Activated naive CD4-positive, alpha-beta T cell treated with anti-CD3 and anti-CD28 coated beads for 36 hours (primary cell): ENCODE measurements around the gene PRKN. TPM values are rescaled to one million over a fixed set of nuclear protein-coding genes. Genes with fewer than 3 reads are reported as not detected.
"Not testable (repeated sequence)": the region's sequence is repeated elsewhere in the genome, so short reads cannot be mapped to it uniquely, and the experiment has no call there.

Experiments used
- CTCF ChIA-PET: fragments of 350-600 bp; sonication (Branson Sonifier 250); formaldehyde crosslinking; loops from one replicate; lab custom pipeline; 2021; ENCODE audit warnings: antibody characterized with exemption; lab: Charles Lee
- DNase-seq: peaks from one replicate; pipeline ENCODE4 v3.0.0-alpha.2; 2020
- H3K27ac Mint-ChIP-seq: one replicate; pipeline ENCODE4 v1.8.0; 2021; ENCODE audit warnings: mild to moderate bottlenecking, mixed read lengths
- H3K27me3 Mint-ChIP-seq: one replicate; pipeline ENCODE4 v1.8.0; 2021; ENCODE audit warnings: low read depth, mixed read lengths
- H3K36me3 Mint-ChIP-seq: one replicate; pipeline ENCODE4 v1.8.0; 2021; ENCODE audit warnings: low read depth, mixed read lengths
- H3K4me1 Mint-ChIP-seq: one replicate; pipeline ENCODE4 v1.8.0; 2021; ENCODE audit warnings: low read depth, mixed read lengths
- H3K4me3 Mint-ChIP-seq: one replicate; pipeline ENCODE4 v1.8.0; 2021; ENCODE audit warnings: mild to moderate bottlenecking, moderate library complexity, mixed read lengths
- H3K9me3 Mint-ChIP-seq: one replicate; pipeline ENCODE4 v1.8.0; 2021; ENCODE audit warnings: mixed read lengths
- intact Hi-C: fragments of 100-400 bp; cut with micrococcal nuclease; formaldehyde crosslinking; loops from one replicate; pipeline ENCODE4 v1.15.1; 2023
- total RNA-seq, 2 experiments: library from RNA; stranded (reverse); gene quantifications; one replicate each; pipeline ENCODE4 v1.2.3, GENCODE V29; 2021

The PRKN gene
- total RNA-seq, 2 experiments from 2014 or later: 0.33 to 0.72 TPM

DNA sequence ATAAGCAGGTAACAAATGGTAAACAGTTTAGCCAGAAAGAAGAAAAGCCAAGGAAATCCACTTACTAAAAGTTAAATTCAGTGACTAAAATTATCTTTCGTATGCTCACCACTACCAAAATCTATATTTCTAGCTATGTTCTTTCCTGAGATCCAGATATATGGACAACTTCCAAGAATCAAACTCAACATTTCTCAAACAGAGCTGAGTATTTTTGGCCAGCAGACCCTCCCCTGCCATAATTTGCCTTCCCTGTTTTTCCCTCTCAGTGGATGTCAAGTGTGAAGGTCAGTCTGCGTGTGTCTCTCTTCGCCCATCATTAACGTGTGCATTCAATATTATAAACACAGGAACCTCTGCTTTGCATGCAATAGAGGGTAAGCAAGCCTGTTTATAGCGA, 42.0 kb downstream of the PRKN start:
- intact Hi-C loops: no loop called here
- H3K27me3 Mint-ChIP-seq: no peaks in the 10 kb centered on the region
- H3K27ac Mint-ChIP-seq: no peak overlapping the region
- H3K4me1 Mint-ChIP-seq: no peaks in the 10 kb centered on the region
- no peak for DNase-seq
- CTCF ChIA-PET: no interaction called here
- H3K9me3 Mint-ChIP-seq: no peaks in the 10 kb centered on the region
- no peak overlapping the region for H3K4me3 Mint-ChIP-seq
- H3K36me3 Mint-ChIP-seq: no peaks in the 10 kb centered on the region

DNA sequence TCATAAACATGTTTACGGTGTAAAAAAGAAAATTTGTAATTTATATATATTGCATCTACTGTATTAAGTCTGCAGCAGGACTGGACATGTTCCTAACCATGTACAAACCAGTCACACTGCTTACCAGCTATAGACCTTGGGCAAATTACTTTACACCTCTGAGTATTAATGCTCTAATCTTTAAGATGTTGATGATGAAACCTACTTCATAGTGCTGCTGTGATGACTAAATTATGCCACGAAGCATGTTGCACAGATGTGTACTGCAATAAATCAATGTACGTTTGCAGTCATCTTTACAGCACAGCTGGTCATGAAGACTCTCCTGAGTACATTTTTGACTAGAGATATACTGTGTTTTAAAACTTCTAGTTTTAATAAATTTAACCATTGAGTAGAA, 42.6 kb downstream of the PRKN start:
- intact Hi-C loops: no loop called here
- Mint-ChIP-seq H3K4me3 (no peak overlapping the region), H3K27ac (no peak overlapping the region), H3K36me3 (no peaks in the 10 kb centered on the region), H3K9me3 (no peaks in the 10 kb centered on the region), H3K4me1 (no peaks in the 10 kb centered on the region), H3K27me3 (no peaks in the 10 kb centered on the region)
- CTCF ChIA-PET: no interaction called here
- DNase-seq: no peak

DNA sequence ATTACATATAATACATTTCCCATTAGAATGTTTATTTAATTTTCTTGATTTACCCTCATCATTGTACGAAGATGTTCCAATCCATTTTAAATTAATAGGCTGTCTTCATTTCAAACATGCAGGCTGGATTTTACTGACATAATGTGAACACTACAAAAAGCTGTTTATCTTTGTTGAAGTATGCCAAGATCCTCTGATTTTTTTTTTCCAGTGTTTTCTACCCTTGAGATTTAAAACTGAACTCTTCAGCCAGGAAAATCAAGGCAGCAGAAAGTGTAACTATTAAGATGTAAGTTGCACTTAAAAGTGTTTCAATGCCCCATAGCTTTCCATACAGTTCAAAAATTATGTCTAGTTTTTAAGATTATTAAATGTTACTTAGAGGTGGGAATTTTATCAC, 43.5 kb downstream of the PRKN start:
- Mint-ChIP-seq H3K4me3 (no peak overlapping the region), H3K27me3 (no peaks in the 10 kb centered on the region), H3K4me1 (no peaks in the 10 kb centered on the region), H3K9me3 (no peaks in the 10 kb centered on the region), H3K27ac (no peak overlapping the region), H3K36me3 (no peaks in the 10 kb centered on the region)
- CTCF ChIA-PET: no interaction called here
- intact Hi-C loops: no loop called here
- DNase-seq: no peak

DNA sequence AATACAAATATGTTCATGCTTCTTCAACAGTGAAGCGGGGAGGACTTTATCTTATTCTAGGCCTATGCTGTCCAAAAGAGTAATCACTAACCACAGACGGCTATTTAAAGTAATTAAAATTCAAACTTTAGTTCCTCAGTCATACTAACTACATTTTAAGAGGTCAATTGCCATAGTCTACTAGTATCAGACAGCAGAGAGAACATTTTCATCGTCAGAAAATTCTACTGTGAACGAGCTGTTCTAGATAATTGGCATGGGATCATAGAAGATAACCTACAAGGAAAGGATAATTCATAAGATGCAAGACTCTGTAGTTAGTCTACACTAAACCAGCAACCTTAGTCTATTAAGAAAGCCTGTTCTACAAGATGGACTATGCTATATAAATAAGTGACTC, 44.4 kb downstream of the PRKN start:
- intact Hi-C loops: no loop called here
- Mint-ChIP-seq H3K9me3 (no peaks in the 10 kb centered on the region), H3K27me3 (no peaks in the 10 kb centered on the region), H3K27ac (no peak overlapping the region), H3K4me1 (no peaks in the 10 kb centered on the region), H3K4me3 (no peak overlapping the region), H3K36me3 (no peaks in the 10 kb centered on the region)
- CTCF ChIA-PET: no interaction called here
- no peak for DNase-seq

DNA sequence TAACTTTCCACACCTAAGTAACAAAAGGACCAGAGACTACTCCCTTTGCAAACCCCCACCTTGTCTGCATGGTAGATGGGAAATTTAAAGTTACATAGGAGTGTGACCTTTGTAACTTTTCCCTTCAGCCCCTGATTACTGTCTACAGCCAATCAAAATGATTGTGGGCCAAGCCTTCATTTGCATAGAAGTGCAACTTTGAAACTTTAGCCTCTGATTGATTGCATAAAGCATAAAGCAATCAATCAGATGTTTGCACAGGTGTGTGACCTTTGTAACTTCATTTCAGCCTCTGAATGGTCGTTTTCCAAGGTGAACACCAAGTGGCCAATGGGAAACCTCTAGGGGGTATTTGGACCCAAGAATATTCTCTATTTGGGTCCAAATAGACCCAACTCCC, 46.1 kb downstream of the PRKN start:
- no peaks in the 10 kb centered on the region for H3K4me1 Mint-ChIP-seq
- no peak overlapping the region for H3K27ac Mint-ChIP-seq
- no peaks in the 10 kb centered on the region for H3K36me3 Mint-ChIP-seq
- CTCF ChIA-PET: no interaction called here
- no peaks in the 10 kb centered on the region for H3K9me3 Mint-ChIP-seq
- no peak for DNase-seq
- no peak overlapping the region for H3K4me3 Mint-ChIP-seq
- no peaks in the 10 kb centered on the region for H3K27me3 Mint-ChIP-seq
- intact Hi-C loops: no loop called here

DNA sequence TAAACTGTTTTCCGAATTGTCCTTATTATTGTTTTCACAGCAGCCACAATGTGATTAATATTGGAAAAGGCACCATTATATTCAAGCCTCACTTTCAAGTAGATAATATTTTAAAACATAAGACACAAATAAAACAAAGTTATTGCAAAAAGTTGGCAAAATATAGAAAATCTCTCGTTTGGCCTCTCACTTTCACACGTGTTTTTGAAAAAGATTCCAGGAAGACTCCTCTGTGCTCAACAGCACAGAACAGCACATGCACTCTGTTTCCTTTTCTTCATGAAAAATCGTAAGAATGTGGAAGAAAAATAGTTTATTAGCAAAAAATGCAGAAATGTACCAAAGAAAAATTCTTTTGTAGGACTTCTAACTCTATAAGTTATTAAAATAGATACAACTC, 46.7 kb downstream of the PRKN start:
- Mint-ChIP-seq H3K9me3 (no peaks in the 10 kb centered on the region), H3K27ac (no peak overlapping the region), H3K4me1 (no peaks in the 10 kb centered on the region), H3K27me3 (no peaks in the 10 kb centered on the region), H3K36me3 (no peaks in the 10 kb centered on the region), H3K4me3 (no peak overlapping the region)
- DNase-seq: no peak
- intact Hi-C loops: no loop called here
- CTCF ChIA-PET: no interaction called here

DNA sequence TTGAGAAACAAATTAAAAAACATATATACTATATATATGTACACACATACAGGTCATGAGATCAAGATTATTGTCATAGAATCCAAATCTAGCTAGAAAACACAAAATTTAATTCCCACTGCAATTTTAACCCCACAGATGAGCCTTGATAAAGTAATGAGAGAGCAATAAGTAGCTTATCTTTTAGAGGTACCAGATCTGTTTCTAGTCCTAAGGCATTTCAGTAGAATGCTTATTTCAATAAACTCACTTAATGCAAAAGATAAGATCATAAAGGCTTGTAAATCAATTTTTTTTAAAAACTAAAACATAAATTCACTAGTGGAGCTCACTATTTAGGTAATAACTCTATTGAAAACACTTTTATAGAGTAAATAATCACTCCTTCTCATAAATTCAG, 47.2 kb downstream of the PRKN start:
- CTCF ChIA-PET: no interaction called here
- Mint-ChIP-seq H3K4me1 (no peaks in the 10 kb centered on the region), H3K27me3 (no peaks in the 10 kb centered on the region), H3K9me3 (no peaks in the 10 kb centered on the region), H3K27ac (no peak overlapping the region), H3K4me3 (no peak overlapping the region), H3K36me3 (no peaks in the 10 kb centered on the region)
- DNase-seq: no peak
- intact Hi-C loops: no loop called here

DNA sequence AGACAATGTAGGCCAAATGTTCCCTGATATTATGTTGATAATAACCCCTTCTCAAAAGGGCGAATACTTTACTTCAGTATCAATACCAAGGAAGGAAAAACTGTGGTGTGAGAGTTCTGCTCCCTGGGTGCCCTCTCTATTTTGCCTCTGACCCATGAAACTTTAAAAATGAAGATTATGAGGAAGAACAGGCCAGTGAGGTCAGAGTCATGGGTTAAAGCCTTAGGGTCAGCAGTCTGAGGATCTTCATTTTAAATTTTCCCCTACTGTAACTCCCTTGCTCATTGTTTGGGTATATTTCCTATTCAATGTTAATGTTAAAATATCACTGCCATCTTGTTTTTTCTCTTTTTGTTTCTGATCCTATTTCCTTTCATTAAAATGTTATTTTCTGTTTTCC, 47.9 kb downstream of the PRKN start:
- no peak for DNase-seq
- no peaks in the 10 kb centered on the region for H3K36me3 Mint-ChIP-seq
- no peaks in the 10 kb centered on the region for H3K9me3 Mint-ChIP-seq
- H3K4me1 Mint-ChIP-seq: no peaks in the 10 kb centered on the region
- H3K4me3 Mint-ChIP-seq: no peak overlapping the region
- CTCF ChIA-PET: no interaction called here
- no peaks in the 10 kb centered on the region for H3K27me3 Mint-ChIP-seq
- no peak overlapping the region for H3K27ac Mint-ChIP-seq
- intact Hi-C loops: no loop called here

DNA sequence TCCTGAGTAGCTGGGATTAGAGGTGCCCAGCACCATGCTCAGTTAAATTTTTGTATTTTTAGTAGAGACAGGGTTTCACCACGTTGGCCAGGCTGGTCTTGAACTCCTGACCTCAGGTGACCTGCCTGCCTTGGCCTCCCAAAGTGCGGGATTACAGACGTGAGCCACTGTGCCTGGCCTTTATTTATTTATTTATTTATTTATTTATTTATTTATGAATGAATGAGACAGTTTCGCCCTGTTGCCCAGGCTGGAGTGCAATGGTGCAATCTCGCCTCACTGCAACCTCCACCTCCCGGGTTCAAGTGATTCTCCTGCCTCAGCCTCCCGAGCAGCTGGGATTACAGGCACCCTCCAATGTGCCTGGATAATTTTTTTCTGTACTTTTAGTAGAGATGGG, 48.7 kb downstream of the PRKN start:
- H3K36me3 Mint-ChIP-seq, H3K27ac Mint-ChIP-seq, H3K4me3 Mint-ChIP-seq, H3K27me3 Mint-ChIP-seq, H3K4me1 Mint-ChIP-seq, DNase-seq, intact Hi-C loops, CTCF ChIA-PET, H3K9me3 Mint-ChIP-seq: not testable (repeated sequence)

DNA sequence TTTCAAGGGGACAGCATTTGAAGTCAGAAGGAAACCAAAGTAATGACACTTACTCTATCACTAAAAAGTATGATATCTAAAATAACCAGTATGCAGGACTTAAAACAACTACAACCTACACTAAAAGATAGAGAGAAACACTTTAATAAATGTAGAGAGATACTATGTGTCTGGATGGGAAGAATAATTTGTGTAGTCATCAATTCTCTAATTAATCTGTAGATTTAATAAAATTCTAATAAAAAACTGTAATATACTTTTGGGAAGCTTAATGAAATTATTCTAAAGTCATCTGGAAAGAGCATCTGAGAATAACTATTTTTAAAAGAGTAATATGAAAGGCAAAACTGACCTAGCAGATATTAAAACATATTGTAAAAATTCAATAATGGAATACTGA, 52.1 kb downstream of the PRKN start:
- Mint-ChIP-seq H3K27ac (no peak overlapping the region), H3K4me3 (no peak overlapping the region), H3K9me3 (no peaks in the 10 kb centered on the region), H3K27me3 (no peaks in the 10 kb centered on the region), H3K4me1 (no peaks in the 10 kb centered on the region), H3K36me3 (no peaks in the 10 kb centered on the region)
- intact Hi-C loops: no loop called here
- CTCF ChIA-PET: no interaction called here
- DNase-seq: no peak

DNA sequence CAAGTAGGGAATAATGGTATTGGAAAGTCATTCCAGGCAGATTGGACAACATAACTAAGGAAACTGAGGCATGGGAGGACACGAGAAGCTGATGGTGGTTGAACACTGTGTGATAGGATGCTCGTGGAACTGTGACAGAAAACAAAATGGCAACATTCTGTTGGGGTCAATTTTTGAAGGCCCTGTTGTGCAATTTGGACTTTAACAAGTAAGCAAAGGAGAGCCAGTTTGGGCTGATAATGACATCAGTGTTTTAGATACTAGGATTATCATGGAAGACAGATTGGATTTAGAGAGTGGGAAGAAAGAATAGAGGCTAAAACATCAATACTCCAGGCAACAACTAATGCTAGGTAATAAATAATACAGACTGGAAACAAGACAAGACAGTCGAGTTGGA, 53.1 kb downstream of the PRKN start:
- H3K36me3 Mint-ChIP-seq: no peaks in the 10 kb centered on the region
- H3K27ac Mint-ChIP-seq: no peak overlapping the region
- no peaks in the 10 kb centered on the region for H3K4me1 Mint-ChIP-seq
- no peaks in the 10 kb centered on the region for H3K27me3 Mint-ChIP-seq
- DNase-seq: no peak
- CTCF ChIA-PET: interaction anchor here (0.9 kb wide), 1 partner anchor 64 kb away, joined by 3 read pairs; no protein-coding TSS in a partner anchor
- no peak overlapping the region for H3K4me3 Mint-ChIP-seq
- intact Hi-C loops: no loop called here
- no peaks in the 10 kb centered on the region for H3K9me3 Mint-ChIP-seq

DNA sequence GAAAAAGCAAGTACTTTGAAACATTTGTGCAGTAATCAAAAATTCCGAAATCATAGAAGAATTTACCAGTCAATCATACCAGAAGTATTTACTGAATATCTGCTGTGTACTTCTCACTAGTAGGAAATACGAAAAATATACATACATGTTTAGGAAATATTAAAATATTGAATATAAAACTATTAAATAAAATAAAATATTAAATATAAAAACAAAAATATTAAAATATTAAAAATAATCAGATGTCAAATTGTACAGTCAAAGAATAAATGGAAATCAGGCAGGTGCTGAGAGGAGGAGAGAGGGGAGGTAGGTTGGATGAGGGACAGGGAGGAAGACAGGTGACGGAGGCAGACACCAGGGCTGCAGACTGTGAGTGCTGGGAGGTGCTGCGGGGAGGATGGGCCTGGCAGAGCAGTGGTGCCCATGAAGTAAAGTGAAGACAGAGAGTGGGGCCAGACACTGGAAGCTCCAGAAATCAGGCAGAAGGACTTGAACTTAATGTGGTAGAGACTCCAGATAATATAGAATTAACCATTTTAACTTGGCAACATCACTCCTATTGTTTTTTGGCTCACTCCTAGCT, 55.9 kb downstream of the PRKN start:
- H3K36me3 Mint-ChIP-seq: no peaks in the 10 kb centered on the region
- H3K9me3 Mint-ChIP-seq: no peaks in the 10 kb centered on the region
- no peak overlapping the region for H3K4me3 Mint-ChIP-seq
- no peaks in the 10 kb centered on the region for H3K4me1 Mint-ChIP-seq
- no peak for DNase-seq
- H3K27ac Mint-ChIP-seq: no peak overlapping the region
- CTCF ChIA-PET: interaction anchor here (0.7 kb wide), 1 partner anchor 241 kb away, joined by 4 read pairs; no protein-coding TSS in a partner anchor
- no peaks in the 10 kb centered on the region for H3K27me3 Mint-ChIP-seq
- intact Hi-C loops: no loop called here

DNA sequence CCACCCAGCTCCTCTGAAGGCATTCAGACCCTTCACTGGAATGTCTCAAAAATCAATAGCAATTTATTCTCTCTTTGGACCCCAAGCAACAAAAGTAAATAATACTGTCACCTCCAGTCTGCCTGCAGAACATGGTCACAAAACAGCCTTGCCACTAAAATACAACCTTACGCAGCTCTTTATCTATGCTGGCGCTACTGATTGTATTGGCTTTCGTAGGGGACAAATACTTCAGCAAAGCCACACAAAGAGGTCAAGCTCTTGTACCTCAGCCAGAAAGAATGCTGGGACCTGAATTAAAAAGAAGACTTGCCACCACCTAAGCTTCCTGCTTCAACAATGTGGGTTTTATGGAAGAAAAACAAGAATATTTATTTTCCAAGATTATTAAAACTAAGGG, 57.2 kb downstream of the PRKN start:
- Mint-ChIP-seq H3K36me3 (peaks cover 2% of the 10 kb centered on the region), H3K27ac (no peak overlapping the region), H3K9me3 (no peaks in the 10 kb centered on the region), H3K4me3 (no peak overlapping the region), H3K27me3 (no peaks in the 10 kb centered on the region), H3K4me1 (no peaks in the 10 kb centered on the region)
- no peak for DNase-seq
- intact Hi-C loops: no loop called here
- CTCF ChIA-PET: no interaction called here

DNA sequence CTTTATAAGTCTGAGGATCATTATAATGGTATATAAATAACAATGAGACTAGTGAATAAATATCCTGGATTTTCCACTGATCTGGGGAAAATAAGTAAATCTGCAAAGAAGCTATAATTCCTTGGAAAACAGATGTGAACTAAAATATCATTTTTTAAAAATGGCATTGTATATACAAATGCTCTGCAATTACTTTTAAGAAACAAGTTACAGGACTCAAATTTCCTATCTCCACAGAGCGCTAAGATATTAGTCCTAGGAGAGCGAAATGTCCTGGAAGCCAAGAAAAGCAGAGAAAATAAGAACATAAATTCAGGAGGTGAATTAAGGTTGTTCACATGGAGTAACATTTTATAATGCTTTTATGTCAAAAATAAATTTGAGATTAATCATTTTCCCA, 61.3 kb downstream of the PRKN start:
- Mint-ChIP-seq H3K36me3 (peaks cover 4% of the 10 kb centered on the region), H3K27me3 (no peaks in the 10 kb centered on the region), H3K9me3 (peaks cover 9% of the 10 kb centered on the region), H3K4me1 (no peaks in the 10 kb centered on the region), H3K4me3 (no peak overlapping the region), H3K27ac (no peak overlapping the region)
- no peak for DNase-seq
- intact Hi-C loops: no loop called here
- CTCF ChIA-PET: no interaction called here
